HG03280 (cell line): Measurements from ENCODE around the gene ROBO3.

ENCODE experiments used
- ATAC-seq: cut with Tn5 transposase; IDR thresholded peaks from one replicate; pipeline ENCODE4 v1.9.1; 2021; ENCODE audit warnings: mild to moderate bottlenecking, moderate library complexity; ENCODE audit not compliant: unreplicated experiment

Gene ROBO3

GRCh38 chr11:124917115-124917637 is 51.9 kb downstream of the ROBO3 start:
- ATAC-seq, result no peak

DNA sequence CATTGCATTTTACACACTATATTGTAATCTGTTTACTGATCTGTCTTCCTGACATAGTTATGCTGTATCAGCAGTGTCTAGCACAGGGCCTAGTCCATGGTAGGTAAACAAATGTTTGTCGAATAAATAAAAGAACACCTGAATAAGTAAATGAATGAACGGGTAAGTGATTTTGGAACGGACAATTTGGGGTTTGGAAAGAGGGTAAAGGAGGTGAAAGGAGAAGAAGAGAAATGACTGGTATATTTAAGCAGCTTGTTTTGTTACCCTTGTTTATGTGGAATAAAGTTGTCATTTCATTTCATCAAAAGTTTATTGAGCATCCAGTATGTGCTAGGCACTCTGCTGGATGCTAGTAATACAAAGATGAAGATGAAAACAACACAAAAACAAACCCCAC is 53.7 kb downstream of the ROBO3 start, which contains the start of gene HEPN1:
TSS of gene HEPN1 (plus strand) at position 301 of the 400 bp plus-strand sequence.
- ATAC-seq, result no peak

DNA sequence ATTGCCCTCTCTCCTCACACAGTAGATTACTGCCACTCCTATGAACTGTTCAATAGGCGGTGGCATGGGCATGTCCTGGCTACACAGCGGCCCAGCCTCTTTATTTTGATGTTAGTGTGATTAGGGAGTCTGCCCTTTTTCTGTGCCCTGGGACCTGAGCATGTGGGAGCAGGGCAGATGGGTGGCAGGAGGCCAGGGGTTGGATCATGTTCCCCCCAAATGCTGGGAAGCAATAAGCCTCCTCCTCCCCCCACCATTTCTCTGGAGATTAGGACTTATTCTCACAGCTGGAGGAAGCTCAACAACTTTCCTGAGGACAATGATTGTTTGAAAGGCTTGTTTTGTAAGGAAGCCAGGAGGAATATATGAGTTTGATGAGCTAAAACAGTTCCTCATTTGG is 54.7 kb downstream of the ROBO3 start:
- no peak for ATAC-seq

GRCh38 chr11:124920356-124920755 is 55.1 kb downstream of the ROBO3 start:
- no peak for ATAC-seq

DNA sequence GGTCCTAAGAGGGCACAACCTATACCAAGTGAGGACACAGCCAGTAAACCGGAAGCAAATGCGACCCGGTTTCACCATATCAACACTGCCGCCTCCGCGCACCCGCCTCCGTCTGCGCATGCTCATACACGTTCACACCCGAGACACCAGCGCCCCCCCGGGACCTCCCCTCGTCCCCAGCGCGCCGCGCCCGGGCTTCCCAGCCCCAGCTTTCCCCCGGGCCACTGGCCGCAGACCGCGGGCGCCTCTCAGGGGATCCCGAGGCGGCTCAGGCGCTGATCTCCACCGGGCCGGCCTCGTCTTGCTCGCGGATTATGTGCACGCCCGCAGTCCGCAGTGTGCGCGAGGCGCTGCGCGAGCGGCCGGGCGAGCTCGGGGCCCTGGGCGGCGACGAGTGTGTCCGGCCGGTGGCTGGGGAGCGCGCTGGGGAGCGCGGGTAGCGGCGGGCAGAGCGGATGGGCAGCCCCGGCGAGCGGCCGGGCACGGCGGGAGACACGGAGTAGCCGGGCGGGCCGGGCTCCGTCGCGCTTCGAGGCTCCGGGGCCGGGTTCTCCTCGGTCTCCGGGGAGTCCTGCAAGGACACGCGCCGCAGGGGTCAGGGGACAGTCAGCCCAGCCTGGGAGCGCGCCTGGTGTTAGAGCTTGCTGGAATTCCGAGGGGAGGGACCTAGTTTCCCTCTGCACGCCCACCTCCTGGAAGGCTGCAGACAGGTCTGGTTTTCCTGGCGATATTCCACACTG is 55.8 kb downstream of the ROBO3 start:
- ATAC-seq, result peak; percentile 48

DNA sequence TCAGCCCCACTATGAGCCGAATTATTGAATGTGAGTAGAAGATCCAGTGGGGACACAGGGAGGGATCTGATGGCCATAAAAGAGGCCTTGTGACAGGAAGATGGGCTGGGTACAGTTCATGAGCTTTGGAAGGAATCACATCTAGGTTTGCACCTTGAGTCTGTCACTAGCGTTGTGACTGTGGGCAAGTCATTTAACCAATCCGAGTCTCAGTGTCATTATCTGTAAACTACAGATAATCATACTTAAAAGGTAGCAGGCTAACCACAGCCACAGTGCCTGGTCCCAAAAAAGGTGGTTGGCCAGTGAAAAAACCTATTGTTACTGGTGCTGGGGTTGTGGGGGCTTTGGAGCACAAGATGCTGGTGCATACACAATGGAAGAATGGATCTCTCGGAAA is 57.6 kb downstream of the ROBO3 start:
- ATAC-seq, result no peak

- no peak for ATAC-seq
Observed at GRCh38 chr11:124923296-124923695, 58.1 kb downstream of the ROBO3 start.

- ATAC-seq, result no peak
Observed at GRCh38 chr11:124928942-124929665, 63.9 kb downstream of the ROBO3 start.

GRCh38 chr11:124930799-124931198 is 65.6 kb downstream of the ROBO3 start:
- ATAC-seq, result peak; percentile 83
